Endothelial cell of umbilical vein (primary cell): ENCODE data around the gene ROPN1B. TPM values are rescaled to one million over a fixed set of nuclear protein-coding genes. Genes with fewer than 3 reads are reported as not detected.

Experiments
- BruUV-seq: library from RNA; stranded (reverse); fragments of 400-500 nt; replicated peaks from 2 replicates; lab custom pipeline; 2021; lab: Mats Ljungman, UMichigan
- CTCF ChIA-PET: fragments of 300-600, 350-600 bp; sonication (Branson Sonifier 250); formaldehyde crosslinking; loops from one replicate; lab custom pipeline; 2021; ENCODE audit warnings: antibody characterized with exemption, inconsistent platforms; lab: Charles Lee
- POLR2A ChIA-PET: fragments of 300-600, 350-600 bp; sonication (Branson Sonifier 250); formaldehyde crosslinking; loops from one replicate; lab custom pipeline; 2021; ENCODE audit warnings: antibody characterized with exemption, inconsistent platforms; lab: Charles Lee
- DNase-seq: peaks from one replicate; pipeline ENCODE4 v3.0.0-alpha.2; 2011; ENCODE audit warnings: low read depth, low spot score
- FAIRE-seq: peaks from 2 replicates; lab custom pipeline; 2011; peaks lifted over from hg19 to GRCh38; lab: Jason Lieb, UNC
- H2AFZ ChIP-seq: 2 replicates; pipeline ENCODE4 v1.6.0; 2012; ENCODE audit warnings: low read depth, low read length, control low read depth, inconsistent platforms
- H3K27ac ChIP-seq: 2 replicates; pipeline ENCODE4 v1.5.1; 2011; ENCODE audit warnings: low read depth, mild to moderate bottlenecking, control low read depth, low read length, moderate library complexity; ENCODE audit not compliant: insufficient read depth
- H3K27me3 ChIP-seq, 2 experiments: 2 replicates each; pipeline versions ENCODE4 v1.6.0 to v1.6.1; 2011; ENCODE audit warnings: low read length in 2 of 2, mixed read lengths in 1 of 2; ENCODE audit not compliant: control insufficient read depth in 2 of 2, insufficient read depth in 2 of 2
- H3K36me3 ChIP-seq, 2 experiments: 2 replicates in 1 of 2; 3 replicates in 1 of 2; pipeline ENCODE4 v1.5.1; 2011; ENCODE audit warnings: low read length in 2 of 2, mild to moderate bottlenecking in 1 of 2, moderate library complexity in 1 of 2; ENCODE audit not compliant: control insufficient read depth in 2 of 2, insufficient read depth in 2 of 2; ENCODE audit errors: extremely low read depth in 1 of 2
- H3K4me1 ChIP-seq: 3 replicates; pipeline ENCODE4 v1.5.1; 2011; ENCODE audit warnings: mild to moderate bottlenecking, low read length; ENCODE audit not compliant: control insufficient read depth, insufficient read depth; ENCODE audit errors: extremely low read depth
- H3K4me2 ChIP-seq: 2 replicates; pipeline ENCODE4 v1.6.1; 2011; ENCODE audit warnings: low read length, control low read depth, mixed read lengths; ENCODE audit not compliant: insufficient read depth
- H3K4me3 ChIP-seq, 3 experiments: fragments of 200-600 bp in 1 of 3; sonication (generic), shearing (Covaris generic) in 1 of 3; replicated peaks in 1 of 3; 2 replicates each; pipeline ENCODE4 v1.5.1; 2011 to 2016; ENCODE audit warnings: control low read depth in 3 of 3, low read length in 3 of 3, mild to moderate bottlenecking in 2 of 3, inconsistent platforms in 1 of 3, low read depth in 1 of 3, moderate library complexity in 1 of 3; ENCODE audit not compliant: insufficient read depth in 1 of 3
- H3K79me2 ChIP-seq: 2 replicates; pipeline ENCODE4 v1.6.0; 2012; ENCODE audit warnings: low read length, inconsistent platforms; ENCODE audit not compliant: control insufficient read depth, insufficient read depth
- H3K9ac ChIP-seq: replicated peaks from 2 replicates; pipeline ENCODE3; 2011; ENCODE audit warnings: low read length, control low read depth; ENCODE audit not compliant: insufficient read depth; ENCODE audit errors: extremely low read depth
- H3K9me1 ChIP-seq: replicated peaks from 3 replicates; pipeline ENCODE4 v1.6.0; 2011; ENCODE audit warnings: mild to moderate bottlenecking, low read length; ENCODE audit not compliant: control insufficient read depth, insufficient read depth; ENCODE audit errors: extremely low read depth
- H3K9me3 ChIP-seq: replicated peaks from 2 replicates; pipeline ENCODE4 v1.5.1; 2012; ENCODE audit warnings: low read length, inconsistent platforms; ENCODE audit not compliant: control insufficient read depth, insufficient read depth
- H4K20me1 ChIP-seq: replicated peaks from 2 replicates; pipeline ENCODE3; 2011; ENCODE audit warnings: mild to moderate bottlenecking, low read length; ENCODE audit not compliant: control insufficient read depth, insufficient read depth; ENCODE audit errors: extremely low read depth
- CTCF ChIP-seq, 2 donors: IDR thresholded peaks; 1 replicate in 1 of 2; 2 replicates in 1 of 2; pipeline ENCODE4 v1.5.1; 2011; ENCODE audit warnings: low read length in 2 of 2, mild to moderate bottlenecking in 2 of 2, moderate library complexity in 2 of 2, control low read depth in 1 of 2, inconsistent platforms in 1 of 2, low read depth in 1 of 2; ENCODE audit not compliant: insufficient read depth in 1 of 2; ENCODE audit errors: extremely low read depth in 1 of 2
- EZH2 ChIP-seq: IDR thresholded peaks from 2 replicates; pipeline ENCODE4 v1.6.1; 2012; ENCODE audit warnings: borderline replicate concordance, low read depth, mild to moderate bottlenecking, moderate library complexity, low read length, inconsistent platforms; ENCODE audit not compliant: severe bottlenecking
- FOS ChIP-seq: IDR thresholded peaks from 2 replicates; pipeline ENCODE4 v1.6.1; 2011; ENCODE audit warnings: mild to moderate bottlenecking, low read length, moderate library complexity, borderline replicate concordance; ENCODE audit not compliant: insufficient read depth
- GATA2 ChIP-seq: IDR thresholded peaks from 2 replicates; pipeline ENCODE4 v1.7.0; 2011; ENCODE audit warnings: low read depth, mild to moderate bottlenecking, moderate library complexity, mixed read lengths, low read length; ENCODE audit not compliant: insufficient read length, insufficient read depth
- JUN ChIP-seq: IDR thresholded peaks from 2 replicates; pipeline ENCODE4 v1.6.1; 2011; ENCODE audit warnings: borderline replicate concordance, low read depth; ENCODE audit not compliant: insufficient read length, insufficient read depth
- MAX ChIP-seq: IDR thresholded peaks from 2 replicates; pipeline ENCODE4 v1.6.1; 2011; ENCODE audit not compliant: insufficient read depth, insufficient read length
- MYC ChIP-seq: IDR thresholded peaks from one replicate; pipeline ENCODE4 v1.6.1; 2011; ENCODE audit warnings: mild to moderate bottlenecking, low read depth, low read length
- POLR2A ChIP-seq: IDR thresholded peaks from 2 replicates; pipeline ENCODE4 v1.6.1; 2012; ENCODE audit warnings: low read depth, mild to moderate bottlenecking, control low read depth, low read length
- POLR2AphosphoS5 ChIP-seq: IDR thresholded peaks from 2 replicates; pipeline ENCODE4 v1.6.1; 2012; ENCODE audit warnings: low read depth, mild to moderate bottlenecking, control low read depth, low read length, moderate library complexity; ENCODE audit not compliant: insufficient read depth
- dilution Hi-C: fragments of 300-500 bp; cut with MboI; formaldehyde crosslinking; loops from one replicate; pipeline ENCODE4 v1.15.0; 2019; ENCODE audit warnings: low sequenced_read_pairs; ENCODE audit not compliant: extremely low pct_ligation_motif_present
- intact Hi-C: fragments of 100-400 bp; cut with micrococcal nuclease; formaldehyde crosslinking; loops from one replicate; pipeline ENCODE4 v1.10.0; 2022
- polyA plus RNA-seq, 4 experiments: library from polyadenylated mRNA; depleted of rRNA in 3 of 4; stranded (reverse) in 3 of 4; unstranded in 1 of 4; fragments of >200 nt; gene quantifications; 2 replicates each; pipeline versions ENCODE4 v1.2.1 to v1.2.3, GENCODE V29; 2011 to 2012; ENCODE audit warnings: missing spikeins in 1 of 4
- total RNA-seq: library from RNA; stranded (reverse); gene quantifications from 2 replicates; pipeline ENCODE4 v1.2.3, GENCODE V29; 2021

The ROPN1B gene
- total and polyA plus RNA-seq, 2 donors (not counting 3 experiments of a cell fraction or from before 2014, with no cell fraction given) = not detected

- no peak overlapping the region for H3K4me2 ChIP-seq
- no peak for TF ChIP-seq JUN
- TF ChIP-seq POLR2A = no peak
- TF ChIP-seq MYC = no peak
- no peak for TF ChIP-seq CTCF (IDR thresholded peaks at IDR 0.05; ENCODE audit: extremely low read depth in 1 of 2, insufficient read depth in 1 of 2, low read depth in 1 of 2, low read length in 2 of 2)
- no peak for TF ChIP-seq FOS
- no peak for TF ChIP-seq POLR2AphosphoS5
- TF ChIP-seq GATA2 = no peak
- no peak for TF ChIP-seq EZH2
- TF ChIP-seq MAX = no peak
- intact Hi-C loops (no loop called here), dilution Hi-C loops (no loop called here)
- ChIA-PET CTCF (no interaction called here), POLR2A (no interaction called here)
- FAIRE-seq (no peak), DNase-seq (no peak)
- H3K9ac ChIP-seq = no peak overlapping the region
- no peaks in the 10 kb centered on the region for H3K9me1 ChIP-seq
- no peaks in the 10 kb centered on the region for H3K9me3 ChIP-seq
- no peaks in the 10 kb centered on the region for H3K79me2 ChIP-seq
- no peaks in the 10 kb centered on the region for H3K27me3 ChIP-seq
- no peak overlapping the region for H2AFZ ChIP-seq
- no peaks in the 10 kb centered on the region for H4K20me1 ChIP-seq
- H3K27ac ChIP-seq = no peak overlapping the region
- H3K4me3 ChIP-seq = no peak overlapping the region
- BruUV-seq = no TSS peak
- H3K4me1 ChIP-seq = no peaks in the 10 kb centered on the region
- H3K36me3 ChIP-seq = peaks cover 0 to 5% of the 10 kb centered on the region in 2 experiments
These were observed 57.8 kb downstream of the ROPN1B start for GRCh38 chr3:126026761-126027160.
